AG09309 (cell line): ENCODE results near the gene SLC4A7.

Experiments used
- DNase-seq: peaks from one replicate; pipeline ENCODE4 v3.0.0-alpha.2; 2010; ENCODE audit warnings: low read depth
- H3K4me3 ChIP-seq: 2 replicates; pipeline ENCODE4 v1.5.1; 2011; ENCODE audit warnings: mild to moderate bottlenecking, low read depth, low read length, moderate library complexity; ENCODE audit not compliant: control insufficient read depth
- CTCF ChIP-seq: IDR thresholded peaks from 2 replicates; pipeline ENCODE4 v1.5.1; 2011; ENCODE audit warnings: mild to moderate bottlenecking, low read depth, low read length, inconsistent platforms; ENCODE audit not compliant: insufficient read depth, control insufficient read depth; ENCODE audit errors: missing control alignments

The SLC4A7 gene

GRCh38 chr3:27471923-27472550 lies 12.1 kb downstream of the SLC4A7 start:
- no peak for DNase-seq
- no peak for TF ChIP-seq CTCF
- H3K4me3 ChIP-seq = no peak overlapping the region

- no peak for DNase-seq
- TF ChIP-seq CTCF = no peak
- no peak overlapping the region for H3K4me3 ChIP-seq
These were observed 15.8 kb downstream of the SLC4A7 start for GRCh38 chr3:27468283-27468886.

GRCh38 chr3:27467545-27467944 lies 16.6 kb downstream of the SLC4A7 start:
- DNase-seq = no peak
- no peak overlapping the region for H3K4me3 ChIP-seq
- TF ChIP-seq CTCF = peak; percentile 39

GRCh38 chr3:27464646-27465045 lies 19.5 kb downstream of the SLC4A7 start:
- TF ChIP-seq CTCF = no peak
- DNase-seq = no peak
- no peak overlapping the region for H3K4me3 ChIP-seq

GRCh38 chr3:27462228-27462627 lies 22.0 kb downstream of the SLC4A7 start:
- no peak for DNase-seq

GRCh38 chr3:27458929-27459328 lies 25.3 kb downstream of the SLC4A7 start:
- no peak for DNase-seq
- TF ChIP-seq CTCF = no peak
- no peak overlapping the region for H3K4me3 ChIP-seq

More at GRCh38 chr3:27462228-27462627, 22.0 kb downstream of the SLC4A7 start:
- no peak for TF ChIP-seq CTCF
- H3K4me3 ChIP-seq = no peak overlapping the region

GRCh38 chr3:27456554-27456953 lies 27.6 kb downstream of the SLC4A7 start:
- H3K4me3 ChIP-seq = no peak overlapping the region
- no peak for DNase-seq
- TF ChIP-seq CTCF = no peak
